ENCODE measurements around the gene PLXNB1. TPM values are rescaled to one million over a fixed set of nuclear protein-coding genes. Genes with fewer than 3 reads are reported as not detected.

Gene PLXNB1, protein sequence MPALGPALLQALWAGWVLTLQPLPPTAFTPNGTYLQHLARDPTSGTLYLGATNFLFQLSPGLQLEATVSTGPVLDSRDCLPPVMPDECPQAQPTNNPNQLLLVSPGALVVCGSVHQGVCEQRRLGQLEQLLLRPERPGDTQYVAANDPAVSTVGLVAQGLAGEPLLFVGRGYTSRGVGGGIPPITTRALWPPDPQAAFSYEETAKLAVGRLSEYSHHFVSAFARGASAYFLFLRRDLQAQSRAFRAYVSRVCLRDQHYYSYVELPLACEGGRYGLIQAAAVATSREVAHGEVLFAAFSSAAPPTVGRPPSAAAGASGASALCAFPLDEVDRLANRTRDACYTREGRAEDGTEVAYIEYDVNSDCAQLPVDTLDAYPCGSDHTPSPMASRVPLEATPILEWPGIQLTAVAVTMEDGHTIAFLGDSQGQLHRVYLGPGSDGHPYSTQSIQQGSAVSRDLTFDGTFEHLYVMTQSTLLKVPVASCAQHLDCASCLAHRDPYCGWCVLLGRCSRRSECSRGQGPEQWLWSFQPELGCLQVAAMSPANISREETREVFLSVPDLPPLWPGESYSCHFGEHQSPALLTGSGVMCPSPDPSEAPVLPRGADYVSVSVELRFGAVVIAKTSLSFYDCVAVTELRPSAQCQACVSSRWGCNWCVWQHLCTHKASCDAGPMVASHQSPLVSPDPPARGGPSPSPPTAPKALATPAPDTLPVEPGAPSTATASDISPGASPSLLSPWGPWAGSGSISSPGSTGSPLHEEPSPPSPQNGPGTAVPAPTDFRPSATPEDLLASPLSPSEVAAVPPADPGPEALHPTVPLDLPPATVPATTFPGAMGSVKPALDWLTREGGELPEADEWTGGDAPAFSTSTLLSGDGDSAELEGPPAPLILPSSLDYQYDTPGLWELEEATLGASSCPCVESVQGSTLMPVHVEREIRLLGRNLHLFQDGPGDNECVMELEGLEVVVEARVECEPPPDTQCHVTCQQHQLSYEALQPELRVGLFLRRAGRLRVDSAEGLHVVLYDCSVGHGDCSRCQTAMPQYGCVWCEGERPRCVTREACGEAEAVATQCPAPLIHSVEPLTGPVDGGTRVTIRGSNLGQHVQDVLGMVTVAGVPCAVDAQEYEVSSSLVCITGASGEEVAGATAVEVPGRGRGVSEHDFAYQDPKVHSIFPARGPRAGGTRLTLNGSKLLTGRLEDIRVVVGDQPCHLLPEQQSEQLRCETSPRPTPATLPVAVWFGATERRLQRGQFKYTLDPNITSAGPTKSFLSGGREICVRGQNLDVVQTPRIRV (N-terminal part only)
- 202 TPM for total RNA-seq

DNA sequence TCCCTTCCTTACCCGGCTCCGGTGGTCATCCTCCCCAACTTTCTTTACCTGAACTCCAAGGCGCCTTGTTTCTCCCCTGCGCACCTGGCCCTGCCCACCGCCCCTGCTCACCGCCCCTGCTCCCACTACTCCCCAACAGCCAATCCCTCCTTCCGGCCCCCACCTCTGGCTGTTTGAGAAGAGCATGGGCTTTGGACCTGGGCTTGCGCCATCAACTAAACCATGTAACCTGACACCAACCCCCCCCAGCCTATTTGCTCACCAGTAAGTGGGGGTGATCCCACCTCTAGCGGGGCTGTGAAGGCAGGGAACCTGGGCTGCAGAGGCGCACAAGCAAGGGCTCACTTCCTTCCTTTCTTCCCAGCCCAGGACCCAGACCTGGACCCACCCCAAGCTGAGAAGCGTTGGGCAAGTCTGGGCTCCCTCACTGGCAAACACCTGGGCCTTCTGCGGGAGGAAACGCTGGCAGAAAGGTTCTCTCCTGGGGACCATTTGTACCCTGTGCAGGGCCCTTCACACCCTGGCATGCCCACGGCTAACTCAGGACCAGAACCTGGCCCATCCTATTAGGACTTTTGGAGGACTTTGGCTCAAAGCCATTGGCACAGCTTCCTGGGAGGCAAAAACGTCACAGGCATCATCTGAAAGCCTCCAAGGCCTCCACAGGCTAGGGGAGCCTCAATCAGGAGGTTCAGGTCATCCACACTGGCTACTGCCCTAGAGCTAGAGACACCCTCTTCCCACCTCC lies at the start of gene PLXNB1:
Gene PLXNB1 (minus strand): TSS at position 127 of the 748 bp plus-strand sequence. CDS start 5,475 bp downstream, outside the sequence.

DNA sequence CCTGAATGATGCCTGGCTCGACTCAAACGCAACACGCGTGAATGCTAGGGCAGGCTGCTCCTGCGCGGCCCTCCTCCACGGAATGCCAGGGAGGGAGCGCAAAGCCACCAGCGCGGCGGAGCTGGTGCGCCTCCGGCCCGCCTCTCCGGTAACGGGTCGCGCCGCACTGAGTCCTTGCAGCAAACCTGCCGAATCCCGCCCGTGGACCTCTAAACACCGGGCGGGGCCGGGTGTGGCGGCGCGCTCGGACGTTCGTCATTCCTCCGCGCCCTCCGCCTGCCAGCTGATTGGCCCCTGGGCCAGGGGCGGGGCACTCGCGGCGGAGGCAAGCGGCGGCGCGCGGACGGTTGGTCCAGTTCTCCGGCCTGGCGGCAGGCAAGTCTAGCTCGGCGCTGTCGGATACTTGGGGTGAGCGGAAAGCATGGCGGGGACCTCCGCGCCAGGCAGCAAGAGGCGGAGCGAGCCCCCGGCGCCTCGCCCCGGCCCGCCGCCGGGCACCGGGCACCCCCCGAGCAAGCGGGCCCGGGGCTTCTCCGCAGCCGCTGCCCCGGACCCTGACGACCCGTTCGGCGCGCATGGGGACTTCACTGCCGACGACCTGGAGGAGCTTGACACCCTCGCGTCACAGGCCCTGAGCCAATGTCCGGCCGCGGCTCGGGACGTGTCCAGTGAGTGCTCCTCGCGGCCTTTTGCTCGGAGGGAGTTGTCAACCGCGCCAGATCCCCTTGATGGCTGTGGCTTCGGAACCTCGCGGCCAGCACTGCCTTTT lies 16.7 kb upstream of the PLXNB1 start, which contains the start of gene ATRIP:
Gene ATRIP (plus strand): TSS at position 313 of the 769 bp plus-strand sequence. CDS start 109 bp downstream, at position 422.

GRCh38 chr3:48439820-48440589 lies 10.1 kb upstream of the PLXNB1 start, which contains the start of the genes CCDC51 and TMA7:
Gene CCDC51 (minus strand): TSS chr3:48440119. CDS start chr3:48435128, 4,991 bp downstream.
Gene TMA7 (plus strand): TSS chr3:48440257. CDS start chr3:48440297, 40 bp downstream.

GRCh38 chr3:48371651-48372376 lies 58.1 kb downstream of the PLXNB1 start, which contains the start of gene FBXW12:
Gene FBXW12 (plus strand): TSS chr3:48372219. CDS start chr3:48372768, 549 bp downstream.

Small RNA genes within 50 kb of the gene (small RNA-seq; reads per million reads assigned to genes)
- gene RN7SL321P (ENCODE audit: low replicate concordance), result not detected

Other genes starting within 250 kb of the PLXNB1 start
- 6.4 TPM for gene CDC25A, start 241.7 kb downstream of the PLXNB1 start, total RNA-seq
- 12.1 TPM for gene CAMP, start 206.6 kb downstream of the PLXNB1 start, total RNA-seq
- 10.5 TPM for gene ZNF589, start 189.0 kb downstream of the PLXNB1 start, total RNA-seq
- gene NME6, start 128.7 kb downstream of the PLXNB1 start, total RNA-seq, result 30.0 TPM
- gene SPINK8, start 96.4 kb downstream of the PLXNB1 start, total RNA-seq, result not detected
- gene FBXW12, start 57.9 kb downstream of the PLXNB1 start, total RNA-seq, result 0.23 TPM
- 18.6 TPM for gene CCDC51, start 10.0 kb upstream of the PLXNB1 start, total RNA-seq
- gene TMA7, start 10.2 kb upstream of the PLXNB1 start, total RNA-seq, result 106 TPM
- gene ATRIP, start 16.7 kb upstream of the PLXNB1 start, total RNA-seq, result 5.8 TPM
- gene SHISA5, start 74.1 kb upstream of the PLXNB1 start, total RNA-seq, result 67.4 TPM
- gene PFKFB4, start 126.7 kb upstream of the PLXNB1 start, total RNA-seq, result 8.2 TPM
- gene UCN2, start 133.7 kb upstream of the PLXNB1 start, total RNA-seq, result 0.29 TPM
- gene COL7A1, start 165.2 kb upstream of the PLXNB1 start, total RNA-seq, result 27.4 TPM
- gene UQCRC1, start 179.6 kb upstream of the PLXNB1 start, total RNA-seq, result 253 TPM
- not detected for gene TMEM89, start 191.7 kb upstream of the PLXNB1 start, total RNA-seq
- 25.6 TPM for gene SLC26A6, start 205.4 kb upstream of the PLXNB1 start, total RNA-seq
- 0.70 TPM for gene CELSR3, start 232.8 kb upstream of the PLXNB1 start, total RNA-seq

Measured in metanephros (tissue), 2 donors.